ENCODE results near the gene TMEM135.

The TMEM135 gene

DNA sequence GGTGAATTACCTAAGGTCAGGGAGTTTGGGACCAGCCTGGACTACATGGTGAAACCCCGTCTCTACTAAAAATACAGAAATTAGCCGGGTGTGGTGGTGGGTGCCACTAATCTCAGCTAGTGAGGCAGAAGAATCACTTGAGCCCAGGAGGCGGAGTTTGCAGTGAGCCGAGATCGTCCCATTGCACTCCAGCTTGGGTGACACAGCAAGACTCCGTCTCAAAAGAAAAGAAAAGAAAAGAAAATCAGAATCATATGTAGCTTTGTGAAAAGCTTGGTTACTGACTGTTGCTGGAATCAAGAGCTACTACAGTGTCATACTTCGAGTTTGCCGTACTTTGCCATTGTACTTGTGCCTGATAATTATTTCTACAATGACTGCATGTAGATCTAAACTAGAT is 4.2 kb upstream of the TMEM135 start:
- Histone ChIP-seq H3K79me2 (ENCODE audit: insufficient read depth, low read depth) (peaks cover 7% of the 10 kb centered on the region; the same call in 1 of the 2 replicates), H3K27me3 (ENCODE audit: insufficient read depth, low read depth) (no peaks in the 10 kb centered on the region), H3K36me3 (ENCODE audit: insufficient read depth) (no peaks in the 10 kb centered on the region), H3K4me1 (ENCODE audit: low read depth, poor library complexity, severe bottlenecking) (peaks cover 11% of the 10 kb centered on the region), H2AFZ (ENCODE audit: low read depth) (no peak overlapping the region), H3K27ac (no peak overlapping the region), H3K4me2 (no peak overlapping the region), H3K9ac (no peak overlapping the region), H4K20me1 (ENCODE audit: insufficient read depth) (no peaks in the 10 kb centered on the region), H3K4me3 (IDR thresholded peaks at IDR 0.05; ENCODE audit: insufficient read depth, low read depth, low read length) (no peak overlapping the region)
- TF ChIP-seq, protein P1, sequence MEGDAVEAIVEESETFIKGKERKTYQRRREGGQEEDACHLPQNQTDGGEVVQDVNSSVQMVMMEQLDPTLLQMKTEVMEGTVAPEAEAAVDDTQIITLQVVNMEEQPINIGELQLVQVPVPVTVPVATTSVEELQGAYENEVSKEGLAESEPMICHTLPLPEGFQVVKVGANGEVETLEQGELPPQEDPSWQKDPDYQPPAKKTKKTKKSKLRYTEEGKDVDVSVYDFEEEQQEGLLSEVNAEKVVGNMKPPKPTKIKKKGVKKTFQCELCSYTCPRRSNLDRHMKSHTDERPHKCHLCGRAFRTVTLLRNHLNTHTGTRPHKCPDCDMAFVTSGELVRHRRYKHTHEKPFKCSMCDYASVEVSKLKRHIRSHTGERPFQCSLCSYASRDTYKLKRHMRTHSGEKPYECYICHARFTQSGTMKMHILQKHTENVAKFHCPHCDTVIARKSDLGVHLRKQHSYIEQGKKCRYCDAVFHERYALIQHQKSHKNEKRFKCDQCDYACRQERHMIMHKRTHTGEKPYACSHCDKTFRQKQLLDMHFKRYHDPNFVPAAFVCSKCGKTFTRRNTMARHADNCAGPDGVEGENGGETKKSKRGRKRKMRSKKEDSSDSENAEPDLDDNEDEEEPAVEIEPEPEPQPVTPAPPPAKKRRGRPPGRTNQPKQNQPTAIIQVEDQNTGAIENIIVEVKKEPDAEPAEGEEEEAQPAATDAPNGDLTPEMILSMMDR (conservative IDR thresholded peaks at IDR 0.05; ENCODE audit: low read depth, low read length) = no peak

DNA sequence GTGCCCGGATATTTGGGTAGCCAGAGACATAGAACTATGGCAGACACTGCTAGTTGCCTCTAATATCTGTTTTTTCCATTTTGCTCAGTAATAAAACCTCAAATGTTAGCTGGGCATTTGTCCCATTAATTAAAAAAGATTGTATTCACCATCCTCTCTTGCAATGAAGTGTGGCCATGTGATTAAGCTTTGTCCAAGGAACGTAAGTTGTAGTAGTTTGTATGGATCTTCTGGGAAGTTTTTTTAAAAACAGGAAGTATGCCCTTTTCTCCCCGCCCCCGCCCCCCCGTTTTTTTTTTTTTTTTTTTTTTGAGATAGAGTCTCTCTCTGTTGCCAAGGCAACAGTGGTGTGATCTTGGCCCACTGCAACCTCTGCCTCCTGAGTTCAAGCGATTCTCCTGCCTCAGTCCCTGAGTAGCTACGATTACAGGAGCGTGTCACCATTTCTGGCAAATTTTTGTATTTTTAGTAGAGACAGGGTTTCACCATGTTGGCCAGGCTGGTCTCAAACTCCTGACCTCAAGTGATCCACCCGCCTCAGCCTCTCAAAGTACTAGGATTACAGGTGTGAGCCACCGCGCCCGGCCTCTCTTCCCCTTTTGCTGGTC is 1.7 kb upstream of the TMEM135 start:
- H2AFZ ChIP-seq (ENCODE audit: low read depth) = 0 out of 2 replicates have a peak overlapping the region, but pooled peaks have one; percentile 99

DNA sequence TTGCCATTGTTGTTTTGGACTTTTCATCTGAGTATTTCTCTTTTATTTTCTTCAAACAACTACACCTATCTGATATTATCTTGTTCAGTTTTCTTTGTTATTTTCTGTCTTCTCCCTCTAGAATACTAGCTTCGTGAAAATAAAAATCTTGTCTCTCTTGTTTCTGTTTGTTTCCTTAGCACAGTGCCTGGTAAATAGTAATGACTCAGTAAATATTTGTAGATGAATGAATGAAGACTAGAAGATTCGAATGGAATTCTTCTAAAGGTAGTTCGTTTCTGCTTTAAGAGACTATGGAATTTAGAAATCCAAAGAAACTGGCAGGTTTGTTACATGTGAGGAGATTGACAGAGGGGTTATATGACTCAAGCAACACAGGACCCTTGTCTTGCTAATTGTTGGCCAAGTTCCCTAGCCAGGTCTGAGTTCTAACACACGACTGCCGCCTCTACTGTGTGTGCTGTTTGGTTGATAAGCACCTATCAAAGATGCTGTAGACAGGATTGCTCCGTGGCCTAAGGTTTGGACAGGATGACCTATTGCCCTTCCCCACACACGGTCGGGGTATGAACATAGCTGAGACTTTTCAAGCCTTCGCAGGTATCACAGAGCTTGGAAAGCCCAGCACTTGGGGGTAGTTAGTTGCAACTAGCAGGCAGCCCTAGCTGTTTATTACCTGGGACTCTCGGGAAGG is 831 bp upstream of the TMEM135 start:
- Histone ChIP-seq H3K79me2 (ENCODE audit: insufficient read depth, low read depth) (peaks cover 40% of the 10 kb centered on the region; the same call in 1 of the 2 replicates), H3K9ac (peak overlapping the region; percentile 85), H3K27ac (peak overlapping the region; percentile 23), H3K4me3 (IDR thresholded peaks at IDR 0.05; ENCODE audit: insufficient read depth, low read depth, low read length) (no peak overlapping the region), H3K27me3 (ENCODE audit: insufficient read depth, low read depth) (no peaks in the 10 kb centered on the region), H4K20me1 (ENCODE audit: insufficient read depth) (no peaks in the 10 kb centered on the region), H3K4me1 (ENCODE audit: low read depth, poor library complexity, severe bottlenecking) (peaks cover 26% of the 10 kb centered on the region), H3K4me2 (peak overlapping the region; percentile 91), H2AFZ (ENCODE audit: low read depth) (peak overlapping the region; percentile 99), H3K36me3 (ENCODE audit: insufficient read depth) (no peaks in the 10 kb centered on the region)
- TF ChIP-seq, protein P1 (conservative IDR thresholded peaks at IDR 0.05; ENCODE audit: low read depth, low read length) = no peak

More for the DNA sequence above, 1.7 kb upstream of the TMEM135 start:
- H3K9ac ChIP-seq = no peak overlapping the region
- TF ChIP-seq, protein P1 (conservative IDR thresholded peaks at IDR 0.05; ENCODE audit: low read depth, low read length) = no peak
- H3K4me2 ChIP-seq = peak overlapping the region; percentile 91; the same call in 1 of the 2 replicates
- no peaks in the 10 kb centered on the region for H3K27me3 ChIP-seq (ENCODE audit: insufficient read depth, low read depth)
- peaks cover 26% of the 10 kb centered on the region for H3K4me1 ChIP-seq (ENCODE audit: low read depth, poor library complexity, severe bottlenecking)
- no peak overlapping the region for H3K27ac ChIP-seq
- no peaks in the 10 kb centered on the region for H4K20me1 ChIP-seq (ENCODE audit: insufficient read depth)
- H3K4me3 ChIP-seq (IDR thresholded peaks at IDR 0.05; ENCODE audit: insufficient read depth, low read depth, low read length) = no peak overlapping the region
- peaks cover 32% of the 10 kb centered on the region; the same call in 1 of the 2 replicates for H3K79me2 ChIP-seq (ENCODE audit: insufficient read depth, low read depth)
- no peaks in the 10 kb centered on the region for H3K36me3 ChIP-seq (ENCODE audit: insufficient read depth)

DNA sequence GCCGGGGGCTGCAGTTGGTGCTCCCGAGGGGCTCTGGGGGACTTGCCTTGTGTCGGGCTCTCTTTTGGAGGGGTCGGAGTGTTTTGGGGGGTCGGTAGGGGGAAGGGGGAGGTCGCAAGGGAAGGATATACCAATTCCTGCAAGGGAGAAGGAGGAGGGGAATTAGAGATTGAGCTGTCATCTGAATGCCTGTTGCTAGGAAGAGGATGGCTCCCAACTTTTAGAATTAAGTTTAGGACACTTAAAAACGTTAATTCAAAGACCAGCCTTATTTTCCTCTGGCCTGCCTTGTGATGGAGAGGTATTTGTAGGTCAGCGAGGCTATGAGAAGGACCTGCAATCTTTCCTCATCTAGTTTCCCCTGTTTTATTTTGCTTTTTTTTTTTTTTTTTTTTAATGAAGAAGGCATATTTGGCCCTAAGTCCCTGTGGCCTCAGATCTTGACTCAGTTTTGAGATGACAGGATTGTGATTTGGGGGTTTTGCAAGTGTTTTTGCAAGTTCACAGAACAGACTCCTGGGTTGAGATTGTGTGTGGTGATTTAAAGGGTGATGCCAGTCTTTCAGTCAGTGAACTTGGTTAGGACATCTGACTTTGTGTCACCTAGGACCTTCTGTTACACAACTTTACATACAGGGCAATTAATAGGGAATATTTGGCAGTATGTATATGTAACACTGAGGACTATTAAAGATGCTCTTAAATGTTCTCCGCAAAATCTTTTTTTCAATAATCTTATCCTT is 672 bp downstream of the TMEM135 start:
- H3K4me3 ChIP-seq (IDR thresholded peaks at IDR 0.05; ENCODE audit: insufficient read depth, low read depth, low read length) = peak overlapping the region; percentile 92
- TF ChIP-seq, protein P1 (conservative IDR thresholded peaks at IDR 0.05; ENCODE audit: low read depth, low read length) = no peak
- peak overlapping the region; percentile 64 for H3K27ac ChIP-seq
- peak overlapping the region; percentile 99 for H2AFZ ChIP-seq (ENCODE audit: low read depth)
- H3K4me2 ChIP-seq = peak overlapping the region; percentile 71
- H3K4me1 ChIP-seq (ENCODE audit: low read depth, poor library complexity, severe bottlenecking) = peaks cover 26% of the 10 kb centered on the region
- H3K9ac ChIP-seq = peak overlapping the region; percentile 85
- no peaks in the 10 kb centered on the region for H3K27me3 ChIP-seq (ENCODE audit: insufficient read depth, low read depth)
- 0 out of 2 replicates have a peak, but pooled peaks cover 3% of the 10 kb centered on the region for H3K36me3 ChIP-seq (ENCODE audit: insufficient read depth)
- peaks cover 40% of the 10 kb centered on the region; the same call in 1 of the 2 replicates for H3K79me2 ChIP-seq (ENCODE audit: insufficient read depth, low read depth)
- no peaks in the 10 kb centered on the region for H4K20me1 ChIP-seq (ENCODE audit: insufficient read depth)

Measured in KMS-11 (cell line).